ENCODE results near the gene PDSS2.
"Not testable (repeated sequence)": the region's sequence is repeated elsewhere in the genome, so short reads cannot be mapped to it uniquely, and the experiment has no call there.

The PDSS2 gene

DNA sequence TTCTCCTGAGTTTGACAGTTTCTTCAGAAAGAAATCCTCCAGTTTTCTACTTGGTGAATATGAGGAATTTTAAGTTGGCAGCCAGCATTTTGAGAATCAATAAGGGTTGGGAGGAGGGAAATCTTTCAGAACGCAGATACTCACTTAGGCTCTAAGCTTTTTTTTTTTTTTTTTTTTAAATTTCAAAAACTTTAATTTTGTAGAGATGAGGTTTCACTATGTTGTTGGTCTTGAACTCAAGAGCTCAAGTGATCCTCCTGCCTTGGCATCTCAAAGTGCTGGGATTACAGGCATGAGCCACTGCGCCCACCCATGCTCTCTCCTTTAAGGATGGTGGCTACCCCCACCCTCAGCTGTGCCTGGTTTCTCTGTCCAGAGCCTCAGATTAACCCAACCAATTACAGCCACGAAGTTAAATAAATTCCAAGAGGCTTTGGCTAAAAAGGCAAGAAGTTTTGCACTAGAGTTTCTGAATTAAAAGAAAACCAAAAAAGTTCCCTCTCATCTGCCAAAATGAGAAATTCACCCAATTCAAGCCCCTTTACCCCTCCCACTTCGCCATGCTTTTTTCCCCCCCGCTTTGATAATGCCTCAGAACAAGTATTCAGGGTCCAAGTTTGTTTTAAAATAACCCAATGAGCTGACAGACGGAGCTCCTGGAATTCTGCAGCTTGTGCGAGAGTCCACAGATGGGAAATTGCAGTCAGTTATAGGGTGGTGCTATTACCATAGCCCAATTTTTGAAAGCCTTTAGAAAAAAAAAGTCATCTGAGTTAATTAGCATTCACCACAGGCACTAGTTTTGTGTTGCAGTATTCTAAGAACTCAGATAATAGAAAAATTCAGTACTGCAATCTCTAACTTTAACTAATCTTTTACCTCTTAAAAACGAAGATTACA, 249.7 kb downstream of the PDSS2 start:
- DNase-seq: no peak

GRCh38 chr6:107207251-107207873, 252.0 kb downstream of the PDSS2 start:
- DNase-seq: no peak

DNA sequence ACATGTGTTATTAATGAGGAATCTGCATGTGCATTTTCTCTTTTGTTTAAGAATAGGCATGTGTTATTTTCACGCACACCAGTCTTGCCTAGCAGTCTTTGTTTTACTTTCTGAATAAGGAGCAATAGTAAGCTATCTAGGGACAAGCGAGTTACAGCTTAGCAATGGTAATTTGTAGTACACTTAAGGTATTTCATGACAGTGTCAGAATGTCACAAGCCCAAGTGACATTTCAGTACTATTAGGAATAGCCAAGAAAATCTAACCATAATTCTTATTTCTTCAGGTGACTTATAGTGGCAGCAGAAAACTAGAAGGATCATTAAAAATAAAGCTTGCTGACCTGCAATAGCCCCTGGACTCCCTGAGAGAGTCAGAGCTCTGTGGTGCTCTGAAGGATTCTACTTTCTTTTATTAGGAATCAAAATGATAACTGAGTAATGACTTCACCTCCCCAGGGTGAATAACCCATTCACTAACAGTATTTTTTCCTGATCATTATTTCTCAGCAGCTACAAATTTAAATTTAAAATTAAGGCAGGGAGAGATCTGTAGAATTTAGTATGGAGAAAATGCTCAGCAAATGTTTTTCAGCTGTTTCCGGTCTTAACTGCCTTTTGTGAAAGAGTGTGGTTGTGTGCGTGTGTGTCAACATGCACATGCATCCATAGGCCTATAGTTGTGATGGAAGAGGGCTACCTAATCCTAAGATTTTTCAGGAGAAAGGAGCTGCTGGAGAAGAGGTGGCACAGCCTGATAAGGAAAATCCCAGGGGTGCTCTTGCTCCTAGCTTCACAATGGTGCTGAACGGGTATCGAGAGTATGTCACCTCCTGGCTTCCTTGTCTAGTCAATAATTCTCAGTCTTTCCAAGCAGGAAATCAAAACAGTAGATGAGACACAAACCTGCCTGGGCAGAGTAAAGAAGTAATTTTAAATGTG, 254.0 kb downstream of the PDSS2 start:
- DNase-seq: no peak

DNA sequence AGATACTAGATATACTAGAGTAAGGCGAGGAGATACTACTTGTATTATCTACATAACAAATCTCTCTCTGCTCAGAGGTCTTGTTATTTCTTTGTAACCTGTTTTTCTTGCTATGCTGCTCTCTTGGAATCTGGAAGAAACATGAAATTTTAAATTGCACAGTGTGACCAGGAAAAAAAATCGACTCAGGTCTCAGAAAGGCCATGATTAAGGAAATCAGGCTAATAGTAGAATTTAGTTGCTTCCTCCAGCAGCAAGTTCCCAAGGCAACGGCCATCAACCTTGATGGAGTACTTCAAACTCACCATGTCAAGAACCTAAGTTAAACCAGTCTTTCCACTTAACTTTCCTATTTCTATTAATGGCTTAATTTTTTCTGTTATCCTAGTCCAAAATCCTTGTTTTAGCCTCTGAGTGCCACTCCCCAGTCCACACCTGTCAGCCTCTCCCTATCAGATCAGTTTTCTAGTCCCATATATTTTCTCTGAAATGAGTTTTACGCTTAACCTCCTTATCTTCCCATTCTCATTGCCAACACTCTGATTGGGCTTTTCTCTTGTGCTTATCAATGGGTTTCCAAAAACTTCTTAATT, 256.4 kb downstream of the PDSS2 start:
- DNase-seq: no peak

DNA sequence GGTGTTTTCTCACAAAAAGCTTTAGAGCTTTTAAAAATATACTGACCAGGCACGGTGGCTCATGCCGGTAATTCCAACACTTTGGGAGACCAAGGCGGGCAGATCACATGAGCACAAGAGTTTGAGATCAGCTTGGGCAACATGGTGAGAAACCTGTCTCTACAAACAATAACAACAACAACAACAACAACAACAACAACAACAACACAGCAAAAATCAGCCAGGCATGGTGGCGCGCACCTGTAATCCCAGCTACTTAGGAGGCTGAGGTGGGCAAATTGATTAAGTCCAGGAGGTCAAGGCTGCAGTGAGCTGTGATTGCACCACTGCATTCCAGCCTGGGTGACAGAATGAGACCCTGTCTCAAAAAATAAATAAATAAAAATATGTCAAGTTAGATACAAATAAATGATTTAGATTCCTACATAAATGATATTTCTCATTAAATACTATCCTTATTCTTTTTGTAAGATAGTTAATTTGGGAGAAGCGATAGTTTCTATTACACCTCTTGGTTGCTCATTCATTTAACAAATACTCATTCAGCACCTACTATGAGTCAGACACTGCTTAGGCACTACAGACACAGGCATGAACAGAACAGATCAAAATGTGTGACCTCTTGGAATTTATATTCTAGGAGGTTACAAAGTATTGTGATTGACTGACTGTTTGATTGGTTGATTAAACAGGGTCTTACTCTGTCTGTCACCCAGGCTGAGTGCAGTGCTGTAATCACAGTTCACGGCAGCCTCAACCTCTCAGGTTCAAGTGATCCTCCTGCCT, 260.5 kb downstream of the PDSS2 start:
- no peak for DNase-seq

GRCh38 chr6:107196152-107196551, 263.2 kb downstream of the PDSS2 start:
- DNase-seq: no peak

- not testable (repeated sequence) for DNase-seq
Observed at GRCh38 chr6:107194723-107195122, 264.6 kb downstream of the PDSS2 start.

DNA sequence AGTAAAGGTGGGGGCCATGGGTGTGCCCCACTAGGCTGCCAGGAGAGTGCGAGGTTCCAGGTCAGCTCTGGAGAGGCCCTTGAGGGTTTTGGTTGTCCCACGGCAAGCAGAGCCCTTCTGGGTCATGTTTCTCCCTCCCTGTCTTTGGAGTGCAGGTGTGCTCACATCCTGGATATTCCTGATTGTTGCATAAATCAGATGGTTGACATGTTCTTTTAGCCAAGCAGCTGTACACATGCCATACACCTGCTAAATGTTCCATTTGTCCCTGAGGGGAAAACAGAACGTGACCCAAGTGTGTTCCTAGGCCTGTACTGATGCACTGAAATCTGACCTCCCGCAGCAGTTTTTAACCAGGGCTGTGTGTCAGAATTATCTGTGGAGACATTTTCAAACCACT, 266.5 kb downstream of the PDSS2 start:
- DNase-seq: no peak

- DNase-seq: no peak
Observed at GRCh38 chr6:107187630-107188029, 271.7 kb downstream of the PDSS2 start.

DNA sequence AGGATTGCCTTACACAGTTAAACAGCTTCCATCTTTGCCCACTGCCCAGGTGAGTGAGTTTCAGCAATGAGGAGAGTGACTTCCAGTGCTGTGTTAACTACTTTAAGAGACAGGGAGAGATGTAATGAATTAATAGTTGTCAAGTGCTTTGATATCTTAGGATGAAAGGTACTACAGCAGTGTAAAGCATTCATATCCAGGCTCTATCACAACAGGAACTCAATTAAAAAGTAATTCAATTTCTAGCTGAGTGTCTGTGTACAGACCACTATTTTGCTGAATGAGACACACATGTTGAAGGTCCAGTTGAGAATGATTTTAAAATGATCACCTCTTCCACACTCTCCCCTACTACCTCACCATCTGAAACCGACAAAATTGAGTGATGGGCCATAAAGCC, 273.3 kb downstream of the PDSS2 start:
- no peak for DNase-seq

GRCh38 chr6:107185391-107185970, 273.9 kb downstream of the PDSS2 start:
- no peak for DNase-seq

GRCh38 chr6:107184435-107184834, 274.9 kb downstream of the PDSS2 start:
- DNase-seq: no peak

DNA sequence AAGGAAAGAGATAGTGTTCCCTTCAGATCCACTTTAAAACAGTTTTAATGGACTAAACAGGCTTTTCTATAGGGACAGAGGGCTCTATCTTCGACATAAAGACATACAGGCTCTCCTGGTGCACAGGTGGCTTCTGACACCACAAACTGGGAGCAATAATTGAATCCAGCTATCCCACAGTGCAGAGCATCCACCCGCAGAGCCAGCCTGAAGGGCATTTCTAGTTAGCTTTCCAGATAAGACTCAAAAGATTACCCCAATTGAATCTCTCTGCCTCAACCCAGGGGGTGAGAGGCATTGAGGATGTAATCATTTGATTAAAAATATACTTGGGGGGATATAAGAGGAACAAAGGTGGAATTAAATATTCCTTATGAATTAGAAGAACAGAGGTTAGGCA, 279.3 kb downstream of the PDSS2 start:
- no peak for DNase-seq

GRCh38 chr6:107179004-107179403, 280.4 kb downstream of the PDSS2 start:
- DNase-seq: no peak

DNA sequence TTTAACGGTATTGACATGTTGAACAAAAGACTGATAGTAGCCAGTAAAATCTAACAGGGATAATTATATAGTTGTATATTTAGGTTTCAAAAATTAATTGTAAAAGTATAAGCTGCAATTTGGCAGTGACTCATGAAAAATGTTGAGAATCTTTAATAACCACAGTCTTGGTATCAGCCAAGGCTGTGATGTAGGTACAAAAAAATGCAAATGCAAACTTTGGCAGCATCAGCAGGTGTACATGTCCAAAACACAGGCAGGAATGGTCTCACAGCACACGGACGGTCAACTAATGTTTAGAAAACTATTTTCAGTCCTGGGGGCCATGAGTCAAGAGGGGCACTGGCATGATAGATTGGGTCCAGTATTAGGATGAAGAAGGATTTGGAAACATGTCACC, 285.6 kb downstream of the PDSS2 start:
- no peak for DNase-seq

- DNase-seq: no peak
Observed at GRCh38 chr6:107171513-107171912, 287.9 kb downstream of the PDSS2 start.

GRCh38 chr6:107164299-107164698, 295.1 kb downstream of the PDSS2 start:
- DNase-seq: not testable (repeated sequence)

- DNase-seq: no peak
Observed at GRCh38 chr6:107161521-107161920, 297.8 kb downstream of the PDSS2 start.

DNA sequence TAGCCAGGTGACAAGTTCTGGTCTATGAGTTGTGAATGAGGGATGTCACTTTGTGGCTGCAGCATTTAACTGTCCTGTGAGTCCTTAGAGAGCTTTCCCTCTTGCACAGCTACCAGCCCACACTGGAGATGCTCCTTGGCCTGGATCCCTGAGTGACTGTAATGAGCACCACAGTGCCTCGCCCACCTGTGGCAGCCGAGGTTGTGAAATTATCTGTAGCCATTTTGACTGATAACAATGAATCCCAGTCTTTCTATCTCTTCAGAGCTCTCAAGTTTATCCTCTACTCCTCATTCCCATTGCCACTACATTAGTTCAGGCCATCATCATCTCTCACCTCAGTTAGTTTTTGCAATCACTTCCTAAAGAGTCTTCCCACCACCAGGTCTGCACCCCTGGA, 302.7 kb downstream of the PDSS2 start:
- DNase-seq: no peak

DNA sequence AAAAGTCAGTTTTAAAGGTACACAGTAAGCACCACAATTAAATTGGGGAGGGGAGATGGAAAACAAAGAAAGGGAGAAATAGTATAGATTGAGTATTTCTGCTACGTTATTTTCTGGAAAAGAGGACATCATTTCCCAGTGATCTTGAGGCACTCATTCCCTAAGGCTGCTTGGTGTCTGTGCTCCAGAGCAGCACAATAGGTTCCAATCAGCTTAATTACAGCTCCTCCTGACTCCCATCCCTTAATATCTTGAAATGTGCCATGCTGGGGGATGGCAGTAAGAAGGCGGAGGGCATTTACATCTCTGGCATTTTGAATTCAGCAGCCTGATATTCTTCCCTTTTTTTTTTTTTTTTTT, 304.6 kb downstream of the PDSS2 start:
- DNase-seq: no peak

DNA sequence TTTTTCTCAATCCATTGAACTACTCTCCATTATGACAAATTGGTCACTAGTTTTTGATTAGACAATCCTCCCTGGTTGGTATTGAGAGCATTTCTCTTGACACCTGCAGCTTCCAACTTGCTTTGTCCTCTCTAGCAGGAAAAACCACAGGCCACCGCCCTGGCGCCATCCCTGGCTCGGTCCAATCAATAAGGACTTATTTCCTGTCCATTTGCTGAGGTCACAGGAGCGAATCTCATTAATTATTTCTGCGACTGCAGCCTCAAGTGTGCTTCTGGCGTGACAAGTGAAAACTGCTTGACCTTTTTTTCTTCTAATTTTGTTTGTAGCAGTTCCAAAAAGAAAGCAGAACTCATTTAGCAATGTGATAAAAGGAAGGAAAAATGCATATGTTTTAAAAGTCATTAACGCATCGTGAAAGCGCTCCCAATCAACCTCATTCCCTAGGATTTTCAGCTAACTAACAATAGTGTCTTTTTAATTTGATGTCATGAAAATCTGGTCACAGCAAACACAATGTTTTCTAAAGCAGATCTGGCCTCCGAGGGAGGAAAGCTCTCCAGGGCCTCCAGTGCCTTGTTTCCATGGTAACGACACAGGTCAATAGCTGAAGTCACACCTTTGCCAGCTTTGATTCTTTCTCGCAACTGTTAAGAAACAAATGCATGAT, 305.1 kb downstream of the PDSS2 start:
- DNase-seq: no peak
